ENCODE measurements around the gene PDZRN4.

The PDZRN4 gene

GRCh38 chr12:41558671-41559070 lies 370.6 kb downstream of the PDZRN4 start:
- TF ChIP-seq CTCF (conservative IDR thresholded peaks at IDR 0.05) = no peak

GRCh38 chr12:41563051-41563450 lies 374.9 kb downstream of the PDZRN4 start:
- no peak for TF ChIP-seq CTCF (conservative IDR thresholded peaks at IDR 0.05)
- no peak overlapping the region for H3K27ac ChIP-seq

More at GRCh38 chr12:41558671-41559070, 370.6 kb downstream of the PDZRN4 start:
- H3K27ac ChIP-seq = no peak overlapping the region

- peak; percentile 50 for TF ChIP-seq CTCF (conservative IDR thresholded peaks at IDR 0.05)
- H3K27ac ChIP-seq = no peak overlapping the region
These were observed 376.7 kb downstream of the PDZRN4 start for GRCh38 chr12:41564816-41565215.

- no peak overlapping the region for H3K27ac ChIP-seq
- TF ChIP-seq CTCF (conservative IDR thresholded peaks at IDR 0.05) = no peak
These were observed 378.6 kb downstream of the PDZRN4 start for GRCh38 chr12:41566703-41567102.

- TF ChIP-seq CTCF (conservative IDR thresholded peaks at IDR 0.05) = no peak
- no peak overlapping the region for H3K27ac ChIP-seq
These were observed 385.3 kb downstream of the PDZRN4 start for GRCh38 chr12:41573445-41573844.

- no peak for TF ChIP-seq CTCF (conservative IDR thresholded peaks at IDR 0.05)
- no peak overlapping the region for H3K27ac ChIP-seq
These were observed 388.8 kb downstream of the PDZRN4 start for GRCh38 chr12:41576925-41577324.

GRCh38 chr12:41577995-41578394 lies 389.9 kb downstream of the PDZRN4 start:
- TF ChIP-seq CTCF (conservative IDR thresholded peaks at IDR 0.05) = no peak
- H3K27ac ChIP-seq = no peak overlapping the region

- H3K27ac ChIP-seq = no peak overlapping the region
- TF ChIP-seq CTCF (conservative IDR thresholded peaks at IDR 0.05) = no peak
These were observed 397.7 kb downstream of the PDZRN4 start for GRCh38 chr12:41585784-41586183.
